Erythroblast (primary cell): Measurements from ENCODE around the gene INPP4B.

ENCODE experiments used
- GATA1 ChIP-seq: IDR thresholded peaks from 2 replicates; pipeline ENCODE4 v1.6.1; 2011; ENCODE audit warnings: low read depth, mild to moderate bottlenecking, control low read depth, low read length, moderate library complexity
- POLR2A ChIP-seq: IDR thresholded peaks from 2 replicates; pipeline ENCODE4 v1.6.1; 2011; ENCODE audit warnings: mild to moderate bottlenecking, low read length

- TF ChIP-seq POLR2A = no peak
- TF ChIP-seq GATA1 = no peak
These were observed 296.2 kb downstream of the INPP4B start for GRCh38 chr4:142549726-142550463.
